Pancreas (tissue), 10 donors: ENCODE results near the gene ADAMTS4. TPM values are rescaled to one million over a fixed set of nuclear protein-coding genes. Genes with fewer than 3 reads are reported as not detected.
A peak's percentile ranks its signal among the peaks of the same experiment; 100 is the strongest.

Source experiments
- ATAC-seq, 4 donors: fragments of 200-7000 bp; cut with Tn5 transposase; one replicate each; pipeline versions ENCODE4 v1.8.0 to v1.9.1; 2020; ENCODE audit warnings: mild to moderate bottlenecking in 4 of 4, moderate library complexity in 4 of 4
- DNase-seq, 6 donors: peaks; one replicate each; pipeline ENCODE4 v3.0.0-alpha.2; 2020
- FAIRE-seq: peaks from 2 replicates; lab custom pipeline; 2012; peaks lifted over from hg19 to GRCh38; lab: Jason Lieb, UNC
- H3K27ac ChIP-seq, 4 donors: fragments of 200-600 bp; sonication (generic); 1 replicate in 3 of 4; 2 replicates in 1 of 4; pipeline versions ENCODE4 v1.5.0 to v1.8.0; 2020
- H3K27me3 ChIP-seq, 4 donors: fragments of 200-600 bp; one replicate each; pipeline ENCODE4 v1.8.0; 2021
- H3K36me3 ChIP-seq, 3 donors: fragments of 200-600 bp; sonication (generic) in 1 of 3; one replicate each; pipeline versions ENCODE4 v1.5.0 to v1.8.0; 2020 to 2021
- H3K4me1 ChIP-seq, 3 donors: fragments of 200-600 bp; one replicate each; pipeline ENCODE4 v1.8.0; 2021
- H3K4me3 ChIP-seq, 4 donors: fragments of 200-600 bp; sonication (generic) in 2 of 4; one replicate each; pipeline versions ENCODE4 v1.5.0 to v1.8.0; 2020 to 2021
- H3K9me3 ChIP-seq, 4 donors: fragments of 200-600 bp; one replicate each; pipeline ENCODE4 v1.8.0; 2021
- WGBS, 2 donors: extraction: QIAGEN DNeasy Blood & Tissue Kit; methylation state at CpG; one replicate each; pipeline ENCODE4 v1.1.7; 2013; 5-methylcytosine and 5-hydroxymethylcytosine counted together
- intact Hi-C, 3 donors: fragments of 100-400 bp; cut with DNase I; formaldehyde crosslinking; loops; one replicate each; pipeline versions ENCODE4 v1.11.1 to v1.14.2; 2022
- polyA plus RNA-seq, 2 donors: library from polyadenylated mRNA; stranded (reverse); fragments of 200-250 nt; gene quantifications; one replicate each; pipeline ENCODE4 v1.2.3, GENCODE V29; 2013
- total RNA-seq, 6 donors: library from RNA; stranded (reverse); fragmentation: NEBNext Ultra II Directional in 4 of 6; extraction: Animal tissue kit (Norgen Biotek cat#: 25700) in 4 of 6; gene quantifications; one replicate each; pipeline versions ENCODE4 v1.2.1 to v1.2.4, GENCODE V29; 2021 to 2023
- TF ChIP-seq, protein P1 (sequence below), 4 donors: fragments of 200-600 bp; sonication (generic) in 3 of 4; IDR thresholded peaks; one replicate each; pipeline versions ENCODE4 v1.5.0 to v1.8.0; 2021; ENCODE audit warnings: antibody characterized with exemption in 4 of 4
- donor health status: healthy with polysubstance abuse.
- donor health status: DM: no; HTN: no; CAD: no; lungs with moderate emphysema.
- donor health status: DM: no; HTN: no; CAD: no.
- donor health status: control.
- donor health status: control.
- donor health status: Bipolar disorder and iron deficiency.
- donor health status: DM: yes; HTN: yes; CAD: no.
- donor health status: DM: no; HTN: no; CAD: no.
- donor health status: DM: no; HTN: no; CAD: no.
- donor health status: DM: yes; HTN: yes; CAD: no.

ADAMTS4 gene
- total and polyA plus RNA-seq, 8 donors = 2.7 to 6.6 (median 3.8) TPM

DNA sequence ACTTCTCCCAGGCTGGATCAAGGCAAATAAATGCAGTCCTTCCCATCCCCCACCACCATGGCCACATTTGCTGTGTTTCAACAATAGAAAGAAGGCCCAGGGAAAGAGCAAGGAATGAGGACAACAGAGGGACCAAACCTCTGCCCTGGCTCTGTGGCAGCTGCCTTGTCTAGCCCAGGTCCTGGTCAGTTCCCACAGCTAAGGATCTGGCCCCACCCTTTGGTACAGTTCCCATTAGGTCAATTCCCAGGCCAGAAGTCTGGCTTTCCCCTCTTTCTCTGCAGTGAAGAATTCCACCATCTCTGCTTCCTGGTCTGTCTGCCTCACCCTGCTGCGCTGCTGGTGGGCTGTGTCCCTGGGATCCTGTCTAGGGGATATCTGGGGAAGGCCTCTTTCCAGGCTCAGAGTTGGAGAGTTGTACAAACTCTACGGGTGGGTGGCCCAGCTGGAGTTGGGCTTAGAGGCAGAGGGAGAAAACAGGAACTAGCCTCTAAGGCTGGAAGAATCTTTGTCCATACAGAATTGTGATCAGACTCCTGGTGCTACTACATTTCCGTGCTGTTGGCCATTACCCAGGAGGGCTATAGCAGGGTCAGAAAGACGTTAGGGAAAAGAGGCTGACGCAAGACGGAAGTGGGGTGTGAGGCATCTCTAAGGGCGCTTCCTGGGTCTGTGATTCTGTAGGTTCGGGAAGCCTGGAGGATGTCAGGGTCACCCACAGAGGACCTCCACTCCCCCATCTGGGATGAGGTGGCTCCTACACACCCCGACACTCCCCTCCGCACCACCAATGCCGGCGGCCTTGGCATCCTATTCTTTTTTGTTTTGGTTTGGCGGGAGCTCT, 2.4 kb upstream of the ADAMTS4 start:
- intact Hi-C loops = no loop called here
- 82 to 84% methylated on average over 13 of the region's 13 CpGs for WGBS, 2 donors
- H3K4me3 ChIP-seq = peak overlapping the region; percentile 21 to 69 (median 60)
- H3K9me3 ChIP-seq = no peaks in the 10 kb centered on the region
- peaks cover 8 to 11% (median 9%) of the 10 kb centered on the region in 3 donors for H3K4me1 ChIP-seq
- H3K27ac ChIP-seq = peak overlapping the region; percentile 80 to 96 (median 88)
- FAIRE-seq (no peak), ATAC-seq (peak; percentile 1 to 23 (median 6)), DNase-seq (peak in 1 of 6 donors; percentile 27)
- TF ChIP-seq, protein P1, sequence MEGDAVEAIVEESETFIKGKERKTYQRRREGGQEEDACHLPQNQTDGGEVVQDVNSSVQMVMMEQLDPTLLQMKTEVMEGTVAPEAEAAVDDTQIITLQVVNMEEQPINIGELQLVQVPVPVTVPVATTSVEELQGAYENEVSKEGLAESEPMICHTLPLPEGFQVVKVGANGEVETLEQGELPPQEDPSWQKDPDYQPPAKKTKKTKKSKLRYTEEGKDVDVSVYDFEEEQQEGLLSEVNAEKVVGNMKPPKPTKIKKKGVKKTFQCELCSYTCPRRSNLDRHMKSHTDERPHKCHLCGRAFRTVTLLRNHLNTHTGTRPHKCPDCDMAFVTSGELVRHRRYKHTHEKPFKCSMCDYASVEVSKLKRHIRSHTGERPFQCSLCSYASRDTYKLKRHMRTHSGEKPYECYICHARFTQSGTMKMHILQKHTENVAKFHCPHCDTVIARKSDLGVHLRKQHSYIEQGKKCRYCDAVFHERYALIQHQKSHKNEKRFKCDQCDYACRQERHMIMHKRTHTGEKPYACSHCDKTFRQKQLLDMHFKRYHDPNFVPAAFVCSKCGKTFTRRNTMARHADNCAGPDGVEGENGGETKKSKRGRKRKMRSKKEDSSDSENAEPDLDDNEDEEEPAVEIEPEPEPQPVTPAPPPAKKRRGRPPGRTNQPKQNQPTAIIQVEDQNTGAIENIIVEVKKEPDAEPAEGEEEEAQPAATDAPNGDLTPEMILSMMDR (IDR thresholded peaks at IDR 0.05) = no peak
- no peaks in the 10 kb centered on the region for H3K36me3 ChIP-seq
- no peaks in the 10 kb centered on the region for H3K27me3 ChIP-seq

GRCh38 chr1:161200421-161200991, 1.7 kb upstream of the ADAMTS4 start:
- no peak for FAIRE-seq
- no peak for ATAC-seq
- H3K27ac ChIP-seq = peak overlapping the region in 3 of 4 donors; percentile 25 to 96 (median 87)
- DNase-seq = no peak
- H3K36me3 ChIP-seq = no peaks in the 10 kb centered on the region
- no peaks in the 10 kb centered on the region for H3K27me3 ChIP-seq
- intact Hi-C loops = no loop called here
- H3K9me3 ChIP-seq = no peaks in the 10 kb centered on the region
- WGBS, 2 donors = 67 to 79% methylated on average over 5 of the region's 5 CpGs
- no peak overlapping the region for H3K4me3 ChIP-seq
- H3K4me1 ChIP-seq = peaks cover 8 to 11% (median 9%) of the 10 kb centered on the region in 3 donors
- TF ChIP-seq, protein P1 (IDR thresholded peaks at IDR 0.05) = no peak

- ATAC-seq (no peak), FAIRE-seq (no peak), DNase-seq (no peak)
- H3K27me3 ChIP-seq = no peaks in the 10 kb centered on the region
- H3K9me3 ChIP-seq = no peaks in the 10 kb centered on the region
- no peaks in the 10 kb centered on the region for H3K36me3 ChIP-seq
- TF ChIP-seq, protein P1 (IDR thresholded peaks at IDR 0.05) = no peak
- peak overlapping the region in 1 of 4 donors; percentile 41 for H3K27ac ChIP-seq
- WGBS, 2 donors = 58 to 80% methylated on average over 4 to 5 of the region's 5 CpGs
- intact Hi-C loops = loop anchor here in 1 of 3 donors (10.0 kb wide), 1 partner anchor 175 kb away; no protein-coding TSS in a partner anchor
- peaks cover 8 to 11% (median 9%) of the 10 kb centered on the region in 3 donors for H3K4me1 ChIP-seq
- no peak overlapping the region for H3K4me3 ChIP-seq
Measured at GRCh38 chr1:161199506-161200139, 769 bp upstream of the ADAMTS4 start.

GRCh38 chr1:161198194-161198896, 509 bp downstream of the ADAMTS4 start:
- intact Hi-C loops = loop anchor here in 1 of 3 donors (10.0 kb wide), 1 partner anchor 176 kb away; no protein-coding TSS in a partner anchor
- no peaks in the 10 kb centered on the region for H3K9me3 ChIP-seq
- ATAC-seq = no peak
- DNase-seq = peak in 1 of 6 donors; percentile 65
- peaks cover 6 to 9% (median 8%) of the 10 kb centered on the region in 3 donors for H3K4me1 ChIP-seq
- no peak for FAIRE-seq
- H3K36me3 ChIP-seq = no peaks in the 10 kb centered on the region
- H3K27ac ChIP-seq = peak overlapping the region in 1 of 4 donors; percentile 36
- TF ChIP-seq, protein P1 (IDR thresholded peaks at IDR 0.05) = no peak
- peak overlapping the region in 2 of 4 donors; percentile 9 to 32 for H3K4me3 ChIP-seq
- WGBS, 2 donors = 28 to 29% methylated on average over 20 of the region's 20 CpGs
- no peaks in the 10 kb centered on the region for H3K27me3 ChIP-seq
